NB4 (cell line): Measurements from ENCODE around the gene PIK3R4.

Source experiments
- DNase-seq: peaks from one replicate; pipeline ENCODE4 v3.0.0; 2010; ENCODE audit warnings: low read depth
- H3K4me3 ChIP-seq: one replicate; pipeline ENCODE4 v1.5.1; 2011; ENCODE audit warnings: mild to moderate bottlenecking, low read depth, low read length, moderate library complexity
- CTCF ChIP-seq: IDR thresholded peaks from one replicate; pipeline ENCODE4 v1.5.1; 2012; ENCODE audit warnings: low read depth, low read length
- MAX ChIP-seq: IDR thresholded peaks from 2 replicates; pipeline ENCODE4 v1.6.1; 2011; ENCODE audit warnings: low read depth, low read length
- MYC ChIP-seq: IDR thresholded peaks from 2 replicates; pipeline ENCODE4 v1.6.1; 2011; ENCODE audit warnings: low read depth, low read length
- POLR2A ChIP-seq: IDR thresholded peaks from 2 replicates; pipeline ENCODE4 v1.6.1; 2011; ENCODE audit warnings: mild to moderate bottlenecking; ENCODE audit not compliant: insufficient read length; ENCODE audit errors: extremely low read depth

Gene PIK3R4

GRCh38 chr3:130648293-130648692, 98.3 kb downstream of the PIK3R4 start:
- no peak for DNase-seq
- TF ChIP-seq MYC (no peak), MAX (no peak), POLR2A (no peak), CTCF (no peak)
- no peak overlapping the region for H3K4me3 ChIP-seq

DNA sequence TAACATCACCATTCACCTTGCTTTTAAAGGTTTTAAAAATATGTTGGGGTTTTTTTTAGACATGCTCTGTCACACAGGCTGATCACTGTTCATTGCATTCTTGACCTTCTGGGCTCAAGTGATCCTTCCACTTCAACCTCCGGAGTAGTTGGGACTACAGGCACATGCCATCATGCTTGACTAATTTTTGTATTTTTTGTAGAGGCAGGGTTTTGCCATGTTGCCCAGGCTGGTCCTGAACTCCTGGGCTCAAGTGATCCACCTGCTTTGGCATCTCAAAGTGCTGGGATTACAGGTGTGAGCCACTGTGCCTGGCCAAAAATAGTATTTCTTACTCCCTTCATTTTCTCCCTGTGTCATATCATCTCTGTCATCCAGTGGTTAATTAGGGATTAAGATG, 101.4 kb downstream of the PIK3R4 start:
- DNase-seq, result no peak

GRCh38 chr3:130644628-130645253, 101.9 kb downstream of the PIK3R4 start:
- no peak for TF ChIP-seq CTCF
- TF ChIP-seq MAX, result no peak
- TF ChIP-seq POLR2A, result no peak
- TF ChIP-seq MYC, result no peak
- no peak overlapping the region for H3K4me3 ChIP-seq
- DNase-seq, result no peak

More for the DNA sequence above, 101.4 kb downstream of the PIK3R4 start:
- H3K4me3 ChIP-seq, result no peak overlapping the region
- no peak for TF ChIP-seq POLR2A
- TF ChIP-seq CTCF, result no peak
- TF ChIP-seq MYC, result no peak
- TF ChIP-seq MAX, result no peak

- no peak for DNase-seq
- no peak overlapping the region for H3K4me3 ChIP-seq
- TF ChIP-seq POLR2A, result no peak
Observed at GRCh38 chr3:130640027-130640426, 106.6 kb downstream of the PIK3R4 start.

- no peak for DNase-seq
- TF ChIP-seq MAX (no peak), POLR2A (no peak), CTCF (no peak), MYC (no peak)
- H3K4me3 ChIP-seq, result no peak overlapping the region
Observed at GRCh38 chr3:130636480-130637234, 110.0 kb downstream of the PIK3R4 start.

DNA sequence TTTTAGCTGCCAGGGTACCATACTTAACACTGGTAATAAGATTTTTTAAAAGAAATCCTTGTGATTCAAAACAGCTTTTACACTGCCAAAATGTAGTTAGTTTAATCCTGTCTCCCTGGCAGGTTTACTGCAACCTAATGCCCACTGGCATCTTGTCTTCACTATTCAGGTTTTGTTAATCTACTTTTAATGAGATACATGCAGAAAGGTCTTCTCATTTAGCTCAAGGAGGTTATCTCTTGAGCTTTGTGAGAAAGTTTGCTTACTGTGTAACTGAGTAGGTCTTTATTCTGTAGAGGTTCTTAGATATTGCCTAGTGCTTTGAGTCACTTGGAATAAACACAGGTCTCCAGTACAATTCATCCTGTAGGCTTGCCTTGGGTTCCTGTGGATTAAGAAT, 110.7 kb downstream of the PIK3R4 start:
- no peak for DNase-seq
- TF ChIP-seq CTCF (no peak), POLR2A (no peak), MYC (no peak), MAX (no peak)
- no peak overlapping the region for H3K4me3 ChIP-seq
